ENCODE measurements around the gene FNDC3B.

The FNDC3B gene

GRCh38 chr3:172143739-172144497 is 104.5 kb downstream of the FNDC3B start (continued):
- TF ChIP-seq ZNF768 (tag by site-specific recombination; IDR thresholded peaks at IDR 0.05) = no peak
- TF ChIP-seq MEIS1 (CRISPR knock-in tag; IDR thresholded peaks at IDR 0.05; ENCODE audit: borderline replicate concordance) = no peak
- no peak for TF ChIP-seq HOXA7 (CRISPR knock-in tag; IDR thresholded peaks at IDR 0.05; ENCODE audit: borderline replicate concordance)
- no peak for TF ChIP-seq FEZF1 (tag by site-specific recombination; IDR thresholded peaks at IDR 0.05)
- TF ChIP-seq SP3 (tag by site-specific recombination; IDR thresholded peaks at IDR 0.05) = 0 out of 2 replicates have a peak, but pooled peaks have one; percentile 18
- TF ChIP-seq KLF7 (tag by site-specific recombination; IDR thresholded peaks at IDR 0.05; ENCODE audit: borderline replicate concordance) = peak; percentile 39; the same call in 1 of the 2 replicates
- TF ChIP-seq ZNF157 (tag by site-specific recombination; IDR thresholded peaks at IDR 0.05) = no peak
- no peak for TF ChIP-seq ZNF174 (tag by site-specific recombination; IDR thresholded peaks at IDR 0.05)
- no peak for TF ChIP-seq ZNF626 (tag by site-specific recombination; IDR thresholded peaks at IDR 0.05)
- no peak for TF ChIP-seq ZNF302 (tag by site-specific recombination; IDR thresholded peaks at IDR 0.05; ENCODE audit: low read depth)
- 0 out of 2 replicates have a peak, but pooled peaks have one; percentile 13 for TF ChIP-seq ZBTB17 (tag by site-specific recombination; IDR thresholded peaks at IDR 0.05)
- TF ChIP-seq, protein P1, sequence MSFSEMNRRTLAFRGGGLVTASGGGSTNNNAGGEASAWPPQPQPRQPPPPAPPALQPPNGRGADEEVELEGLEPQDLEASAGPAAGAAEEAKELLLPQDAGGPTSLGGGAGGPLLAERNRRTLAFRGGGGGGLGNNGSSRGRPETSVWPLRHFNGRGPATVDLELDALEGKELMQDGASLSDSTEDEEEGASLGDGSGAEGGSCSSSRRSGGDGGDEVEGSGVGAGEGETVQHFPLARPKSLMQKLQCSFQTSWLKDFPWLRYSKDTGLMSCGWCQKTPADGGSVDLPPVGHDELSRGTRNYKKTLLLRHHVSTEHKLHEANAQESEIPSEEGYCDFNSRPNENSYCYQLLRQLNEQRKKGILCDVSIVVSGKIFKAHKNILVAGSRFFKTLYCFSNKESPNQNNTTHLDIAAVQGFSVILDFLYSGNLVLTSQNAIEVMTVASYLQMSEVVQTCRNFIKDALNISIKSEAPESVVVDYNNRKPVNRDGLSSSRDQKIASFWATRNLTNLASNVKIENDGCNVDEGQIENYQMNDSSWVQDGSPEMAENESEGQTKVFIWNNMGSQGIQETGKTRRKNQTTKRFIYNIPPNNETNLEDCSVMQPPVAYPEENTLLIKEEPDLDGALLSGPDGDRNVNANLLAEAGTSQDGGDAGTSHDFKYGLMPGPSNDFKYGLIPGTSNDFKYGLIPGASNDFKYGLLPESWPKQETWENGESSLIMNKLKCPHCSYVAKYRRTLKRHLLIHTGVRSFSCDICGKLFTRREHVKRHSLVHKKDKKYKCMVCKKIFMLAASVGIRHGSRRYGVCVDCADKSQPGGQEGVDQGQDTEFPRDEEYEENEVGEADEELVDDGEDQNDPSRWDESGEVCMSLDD (tag by site-specific recombination; IDR thresholded peaks at IDR 0.05) = no peak
- no peak for TF ChIP-seq ZNF366 (tag by site-specific recombination; conservative IDR thresholded peaks at IDR 0.05)
- TF ChIP-seq ZNF624 (tag by site-specific recombination; IDR thresholded peaks at IDR 0.05) = no peak
- no peak for TF ChIP-seq ZFHX2 (tag by site-specific recombination; conservative IDR thresholded peaks at IDR 0.05)
- no peak for TF ChIP-seq PRDM10 (tag by site-specific recombination; IDR thresholded peaks at IDR 0.05)
- no peak for TF ChIP-seq ATF2 (tag by site-specific recombination; IDR thresholded peaks at IDR 0.05; ENCODE audit: low read depth)
- no peak for TF ChIP-seq ZNF311 (tag by site-specific recombination; IDR thresholded peaks at IDR 0.05; ENCODE audit: borderline replicate concordance)
- no peak for TF ChIP-seq KLF9 (tag by site-specific recombination; IDR thresholded peaks at IDR 0.05; ENCODE audit: low read depth)
- no peak for TF ChIP-seq ZNF513 (tag by site-specific recombination; IDR thresholded peaks at IDR 0.05)
- TF ChIP-seq ZNF529 (tag by site-specific recombination; IDR thresholded peaks at IDR 0.05; ENCODE audit: insufficient replicate concordance) = no peak
- TF ChIP-seq, protein P2, sequence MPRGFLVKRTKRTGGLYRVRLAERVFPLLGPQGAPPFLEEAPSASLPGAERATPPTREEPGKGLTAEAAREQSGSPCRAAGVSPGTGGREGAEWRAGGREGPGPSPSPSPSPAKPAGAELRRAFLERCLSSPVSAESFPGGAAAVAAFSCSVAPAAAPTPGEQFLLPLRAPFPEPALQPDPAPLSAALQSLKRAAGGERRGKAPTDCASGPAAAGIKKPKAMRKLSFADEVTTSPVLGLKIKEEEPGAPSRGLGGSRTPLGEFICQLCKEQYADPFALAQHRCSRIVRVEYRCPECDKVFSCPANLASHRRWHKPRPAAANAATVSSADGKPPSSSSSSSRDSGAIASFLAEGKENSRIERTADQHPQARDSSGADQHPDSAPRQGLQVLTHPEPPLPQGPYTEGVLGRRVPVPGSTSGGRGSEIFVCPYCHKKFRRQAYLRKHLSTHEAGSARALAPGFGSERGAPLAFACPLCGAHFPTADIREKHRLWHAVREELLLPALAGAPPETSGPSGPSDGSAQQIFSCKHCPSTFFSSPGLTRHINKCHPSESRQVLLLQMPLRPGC (tag by site-specific recombination; IDR thresholded peaks at IDR 0.05) = peak; percentile 47; the same call in 1 of the 2 replicates
- no peak for TF ChIP-seq ZNF112 (tag by site-specific recombination; IDR thresholded peaks at IDR 0.05)
- TF ChIP-seq ZNF677 (tag by site-specific recombination; IDR thresholded peaks at IDR 0.05) = no peak
- TF ChIP-seq, protein P3, sequence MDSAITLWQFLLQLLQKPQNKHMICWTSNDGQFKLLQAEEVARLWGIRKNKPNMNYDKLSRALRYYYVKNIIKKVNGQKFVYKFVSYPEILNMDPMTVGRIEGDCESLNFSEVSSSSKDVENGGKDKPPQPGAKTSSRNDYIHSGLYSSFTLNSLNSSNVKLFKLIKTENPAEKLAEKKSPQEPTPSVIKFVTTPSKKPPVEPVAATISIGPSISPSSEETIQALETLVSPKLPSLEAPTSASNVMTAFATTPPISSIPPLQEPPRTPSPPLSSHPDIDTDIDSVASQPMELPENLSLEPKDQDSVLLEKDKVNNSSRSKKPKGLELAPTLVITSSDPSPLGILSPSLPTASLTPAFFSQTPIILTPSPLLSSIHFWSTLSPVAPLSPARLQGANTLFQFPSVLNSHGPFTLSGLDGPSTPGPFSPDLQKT (IDR thresholded peaks at IDR 0.05; ENCODE audit: borderline replicate concordance, low read depth, low read length) = no peak
- 0 out of 2 replicates have a peak, but pooled peaks have one; percentile 13 for TF ChIP-seq SCRT2 (tag by site-specific recombination; IDR thresholded peaks at IDR 0.05)
- no peak for TF ChIP-seq ZNF2 (tag by site-specific recombination; IDR thresholded peaks at IDR 0.05)
